B cell (primary cell): ENCODE results near the gene NCOA7. TPM values are rescaled to one million over a fixed set of nuclear protein-coding genes. Genes with fewer than 3 reads are reported as not detected.
"Not testable (repeated sequence)": the region's sequence is repeated elsewhere in the genome, so short reads cannot be mapped to it uniquely, and the experiment has no call there.

Source experiments
- ATAC-seq: fragments of 200-7000 bp; cut with Tn5 transposase; one replicate; pipeline ENCODE4 v1.10.0; 2021; ENCODE audit warnings: low read depth, mild to moderate bottlenecking, moderate number of reproducible peaks, moderate library complexity
- CTCF ChIA-PET: fragments of 350-600 bp; sonication (Branson Sonifier 250); formaldehyde crosslinking; loops from one replicate; lab custom pipeline; 2021; ENCODE audit warnings: antibody characterized with exemption, inconsistent platforms; lab: Charles Lee
- POLR2A ChIA-PET: fragments of 350-600 bp; sonication (Branson Sonifier 250); formaldehyde crosslinking; loops from one replicate; lab custom pipeline; 2021; ENCODE audit warnings: antibody characterized with exemption; lab: Charles Lee
- DNase-seq: peaks from one replicate; pipeline ENCODE4 v3.0.0; 2013
- H2AFZ ChIP-seq: 2 replicates; pipeline ENCODE4 v1.6.1; 2012; ENCODE audit warnings: mild to moderate bottlenecking, low read depth, low read length; ENCODE audit not compliant: insufficient read depth, poor library complexity, severe bottlenecking
- H3K27ac ChIP-seq, 2 donors: 1 replicate in 1 of 2; 2 replicates in 1 of 2; pipeline ENCODE4 v1.5.1; 2012 to 2013; ENCODE audit warnings: low read length in 2 of 2, mild to moderate bottlenecking in 2 of 2, moderate library complexity in 1 of 2
- H3K27me3 ChIP-seq, 4 experiments: fragments of 200-600 bp in 1 of 4; sonication (generic) in 1 of 4; replicated peaks in 1 of 4; 1 replicate in 2 of 4; 2 replicates in 2 of 4; pipeline versions ENCODE4 v1.6.1 to v1.7.0; 2013 to 2016; ENCODE audit warnings: low read length in 3 of 4, mild to moderate bottlenecking in 2 of 4, mixed read lengths in 1 of 4, moderate library complexity in 1 of 4; ENCODE audit not compliant: insufficient read depth in 4 of 4, control insufficient read depth in 3 of 4; ENCODE audit errors: control extremely low read depth in 1 of 4
- H3K36me3 ChIP-seq, 2 experiments: replicated peaks in 1 of 2; 1 replicate in 1 of 2; 2 replicates in 1 of 2; pipeline versions ENCODE4 v1.6.1 to v1.7.1; 2013; ENCODE audit warnings: low read length in 1 of 2; ENCODE audit not compliant: insufficient read depth in 2 of 2, control insufficient read depth in 1 of 2; ENCODE audit errors: control extremely low read depth in 1 of 2, extremely low read depth in 1 of 2
- H3K4me1 ChIP-seq, 2 donors: fragments of 200-600 bp in 1 of 2; sonication (generic) in 1 of 2; 1 replicate in 1 of 2; 2 replicates in 1 of 2; pipeline versions ENCODE4 v1.5.1 to v1.6.1; 2013 to 2017; ENCODE audit warnings: low read length in 2 of 2; ENCODE audit not compliant: control insufficient read depth in 2 of 2, insufficient read depth in 2 of 2
- H3K4me2 ChIP-seq: replicated peaks from 2 replicates; pipeline ENCODE3; 2012; ENCODE audit warnings: mild to moderate bottlenecking, low read depth, low read length; ENCODE audit not compliant: poor library complexity, severe bottlenecking
- H3K4me3 ChIP-seq, 5 experiments: fragments of 200-600 bp in 1 of 5; sonication (generic) in 1 of 5; 1 replicate in 3 of 5; 2 replicates in 2 of 5; pipeline versions ENCODE4 v1.5.1 to v1.7.0; 2011 to 2016; ENCODE audit warnings: low read length in 4 of 5, mild to moderate bottlenecking in 4 of 5, low read depth in 2 of 5, control low read depth in 1 of 5, moderate library complexity in 1 of 5; ENCODE audit not compliant: insufficient read depth in 1 of 5; ENCODE audit errors: control extremely low read depth in 1 of 5, extremely low read depth in 1 of 5
- H3K79me2 ChIP-seq: fragments of 200-600 bp; sonication (generic); one replicate; pipeline ENCODE4 v1.6.0; 2016; ENCODE audit warnings: low read length; ENCODE audit not compliant: control insufficient read depth, insufficient read depth
- H3K9ac ChIP-seq: fragments of 200-600 bp; sonication (generic); 2 replicates; pipeline ENCODE4 v1.6.1; 2017; ENCODE audit warnings: mild to moderate bottlenecking, low read length, moderate library complexity
- H3K9me3 ChIP-seq, 3 donors: one replicate each; pipeline versions ENCODE4 v1.6.1 to v1.7.1; 2013; ENCODE audit warnings: low read length in 2 of 3; ENCODE audit not compliant: control insufficient read depth in 2 of 3, insufficient read depth in 1 of 3; ENCODE audit errors: control extremely low read depth in 1 of 3
- H4K20me1 ChIP-seq: 2 replicates; pipeline ENCODE4 v1.6.0; 2012; ENCODE audit warnings: mild to moderate bottlenecking, low read length; ENCODE audit not compliant: insufficient read depth, control insufficient read depth, poor library complexity, severe bottlenecking
- H3K27ac Mint-ChIP-seq: one replicate; pipeline ENCODE4 v1.8.0; 2021; ENCODE audit warnings: mixed read lengths
- H3K27me3 Mint-ChIP-seq: one replicate; pipeline ENCODE4 v1.8.0; 2021; ENCODE audit warnings: mixed read lengths
- H3K4me1 Mint-ChIP-seq: one replicate; pipeline ENCODE4 v1.8.0; 2021; ENCODE audit warnings: mixed read lengths
- H3K4me3 Mint-ChIP-seq: one replicate; pipeline ENCODE4 v1.8.0; 2021; ENCODE audit warnings: mixed read lengths
- H3K9me3 Mint-ChIP-seq: one replicate; pipeline ENCODE4 v1.8.0; 2022; ENCODE audit warnings: mixed read lengths; ENCODE audit not compliant: insufficient read depth
- CTCF ChIP-seq: fragments of 200-600 bp; IDR thresholded peaks from one replicate; pipeline ENCODE4 v1.8.0; 2022; ENCODE audit warnings: antibody characterized with exemption, mild to moderate bottlenecking
- EZH2 ChIP-seq: IDR thresholded peaks from 2 replicates; pipeline ENCODE4 v1.6.1; 2012; ENCODE audit warnings: borderline replicate concordance, low read depth, mild to moderate bottlenecking, moderate library complexity, low read length; ENCODE audit not compliant: insufficient read depth, poor library complexity, severe bottlenecking
- WGBS: methylation state at CpG from one replicate; pipeline ENCODE4 v1.1.5; 2013; ENCODE audit warnings: missing lambda C conversion rate; ENCODE audit not compliant: insufficient coverage; 5-methylcytosine and 5-hydroxymethylcytosine counted together
- intact Hi-C: fragments of 100-400 bp; cut with micrococcal nuclease; formaldehyde crosslinking; loops from one replicate; pipeline ENCODE4 v1.10.0; 2022
- polyA plus RNA-seq: library from polyadenylated mRNA; depleted of rRNA; stranded (reverse); fragments of >200 nt; gene quantifications from 2 replicates; pipeline ENCODE4 v1.2.3, GENCODE V29; 2012
- total RNA-seq, 2 donors: library from RNA; stranded (reverse); fragments of 120-200 nt in 1 of 2; gene quantifications; 1 replicate in 1 of 2; 2 replicates in 1 of 2; pipeline versions ENCODE4 v1.2.3 to v1.2.4, GENCODE V29; 2013 to 2022

The NCOA7 gene
- total and polyA plus RNA-seq, 2 donors (not counting 1 experiment from before 2014, with no cell fraction given): 10.9 to 27.4 TPM

GRCh38 chr6:125910527-125910926 is 119.8 kb downstream of the NCOA7 start:
- Mint-ChIP-seq H3K4me3 (no peak overlapping the region), H3K27me3 (no peaks in the 10 kb centered on the region), H3K9me3 (no peaks in the 10 kb centered on the region), H3K27ac (no peak overlapping the region), H3K4me1 (no peaks in the 10 kb centered on the region)
- no peak overlapping the region for H3K27ac ChIP-seq
- TF ChIP-seq CTCF (no peak), EZH2 (no peak)
- DNase-seq (no peak), ATAC-seq (no peak)
- no peak overlapping the region for H3K4me3 ChIP-seq
- WGBS: no CpG with 5 or more reads among the region's 3 CpGs
- H3K9ac ChIP-seq: no peak overlapping the region
- intact Hi-C loops: no loop called here
- POLR2A ChIA-PET: no interaction called here
- H2AFZ ChIP-seq: no peak overlapping the region
- no peaks in the 10 kb centered on the region for H3K9me3 ChIP-seq
- H3K27me3 ChIP-seq: no peaks in the 10 kb centered on the region
- no peaks in the 10 kb centered on the region for H3K4me1 ChIP-seq
- no peaks in the 10 kb centered on the region for H3K79me2 ChIP-seq
- no peaks in the 10 kb centered on the region for H4K20me1 ChIP-seq
- H3K36me3 ChIP-seq: peaks cover 0 to 7% of the 10 kb centered on the region in 2 experiments
- CTCF ChIA-PET: interaction anchor here (1.3 to 1.6 kb wide), 2 partner anchors 13 to 129 kb away, joined by 3 read pairs; no protein-coding TSS in a partner anchor
- H3K4me2 ChIP-seq: no peak overlapping the region

GRCh38 chr6:125911051-125911451 is 120.3 kb downstream of the NCOA7 start:
- H3K27ac Mint-ChIP-seq, H3K27me3 ChIP-seq, intact Hi-C loops, H3K4me3 Mint-ChIP-seq, H3K9ac ChIP-seq, ATAC-seq, H3K4me3 ChIP-seq, H3K9me3 Mint-ChIP-seq, DNase-seq, H3K4me2 ChIP-seq, POLR2A ChIA-PET, H3K36me3 ChIP-seq, H3K27ac ChIP-seq, H3K4me1 ChIP-seq, H2AFZ ChIP-seq, H3K9me3 ChIP-seq, H3K79me2 ChIP-seq, H4K20me1 ChIP-seq, H3K27me3 Mint-ChIP-seq, H3K4me1 Mint-ChIP-seq: not testable (repeated sequence)
- WGBS: 100% methylated on average over 3 of the region's 4 CpGs
- CTCF ChIA-PET: interaction anchor here (1.3 to 1.6 kb wide), 2 partner anchors 13 to 130 kb away, joined by 3 read pairs; no protein-coding TSS in a partner anchor

GRCh38 chr6:125912430-125912829 is 121.7 kb downstream of the NCOA7 start:
- H2AFZ ChIP-seq, ATAC-seq, DNase-seq, H3K27me3 ChIP-seq, H3K79me2 ChIP-seq, H3K27ac ChIP-seq, H3K4me3 Mint-ChIP-seq, H4K20me1 ChIP-seq, H3K9me3 ChIP-seq, H3K4me1 ChIP-seq, H3K9me3 Mint-ChIP-seq, H3K4me3 ChIP-seq, H3K9ac ChIP-seq, H3K4me2 ChIP-seq, H3K36me3 ChIP-seq, H3K27ac Mint-ChIP-seq, H3K27me3 Mint-ChIP-seq, H3K4me1 Mint-ChIP-seq, intact Hi-C loops, POLR2A ChIA-PET: not testable (repeated sequence)
- 100% methylated on average over 2 of the region's 2 CpGs for WGBS
- CTCF ChIA-PET: interaction anchor here (1.2 kb wide), 1 partner anchor 11 kb away, joined by 3 read pairs; no protein-coding TSS in a partner anchor
